A549 (cell line): ENCODE results near the gene ARL8B. TPM values are rescaled to one million over a fixed set of nuclear protein-coding genes. Genes with fewer than 3 reads are reported as not detected.
A peak's percentile ranks its signal among the peaks of the same experiment; 100 is the strongest.

ENCODE experiments used
- ATAC-seq, 2 experiments: fragments of 200-7000 bp in 1 of 2; fragments of >200 bp in 1 of 2; cut with Nextera tagmentation in 1 of 2; cut with Tn5 transposase in 1 of 2; 3 replicates each; pipeline versions ENCODE4 v1.8.0 to v1.9.1; 2018 to 2020; ENCODE audit warnings: mild to moderate bottlenecking in 1 of 2, moderate library complexity in 1 of 2
- CTCF ChIA-PET: fragments of 300-600 bp; sonication (Branson Sonifier 250); formaldehyde crosslinking; extraction: SDS; loops from one replicate; lab custom pipeline; 2021; ENCODE audit warnings: antibody characterized with exemption, inconsistent platforms; lab: Yijun Ruan, JAX
- POLR2A ChIA-PET: fragments of 350-600 bp; formaldehyde crosslinking; extraction: SDS; loops from one replicate; lab custom pipeline; 2021; ENCODE audit warnings: antibody characterized with exemption, inconsistent platforms; lab: Yijun Ruan, JAX
- DNase-seq, 2 experiments: peaks; one replicate each; pipeline versions ENCODE4 v3.0.0 to v3.0.0-alpha.2; 2011 to 2016; ENCODE audit warnings: low read depth in 1 of 2, low spot score in 1 of 2
- FAIRE-seq: peaks from 2 replicates; lab custom pipeline; 2011; peaks lifted over from hg19 to GRCh38; lab: Jason Lieb, UNC
- H3K27ac ChIP-seq, 2 experiments: fragments of >200 bp; sonication (Bioruptor Twin); formaldehyde crosslinking; 3 replicates each; pipeline ENCODE4 v1.5.1; 2016 to 2017
- H3K4me1 ChIP-seq: fragments of >200 bp; sonication (Bioruptor Twin); formaldehyde crosslinking; 3 replicates; pipeline ENCODE4 v1.6.1; 2016
- H3K4me2 ChIP-seq: fragments of >200 bp; sonication (Bioruptor Twin); formaldehyde crosslinking; 3 replicates; pipeline ENCODE4 v1.6.1; 2016
- H3K4me3 ChIP-seq: fragments of >200 bp; sonication (Bioruptor Twin); formaldehyde crosslinking; 3 replicates; pipeline ENCODE4 v1.5.1; 2016
- H3K9me3 ChIP-seq: fragments of >200 bp; sonication (Bioruptor Twin); formaldehyde crosslinking; 3 replicates; pipeline ENCODE4 v1.6.1; 2016
- ATOH8 ChIP-seq: fragments of 250-450 bp; sonication (Bioruptor Pico); IDR thresholded peaks from 2 replicates; pipeline ENCODE4 v1.5.0; 2020; ENCODE audit warnings: low read depth, mild to moderate bottlenecking, moderate library complexity
- BCL3 ChIP-seq: fragments of >200 bp; sonication (Bioruptor Twin); formaldehyde crosslinking; IDR thresholded peaks from 3 replicates; pipeline ENCODE4 v1.6.1; 2016
- CBX2 ChIP-seq: fragments of 200-600 bp; sonication (generic); IDR thresholded peaks from 2 replicates; pipeline ENCODE4 v1.6.1; 2016; ENCODE audit warnings: low read depth, mild to moderate bottlenecking, borderline replicate concordance
- CEBPB ChIP-seq, 2 experiments: fragments of >200 bp in 1 of 2; sonication (Bioruptor Twin) in 1 of 2; formaldehyde crosslinking in 1 of 2; IDR thresholded peaks; 2 replicates each; pipeline ENCODE4 v1.6.1; 2012 to 2016
- E2F6 ChIP-seq: IDR thresholded peaks from 2 replicates; pipeline ENCODE4 v1.6.1; 2012; ENCODE audit warnings: low read depth, borderline replicate concordance
- ELK1 ChIP-seq: fragments of 150-350 bp; IDR thresholded peaks from 2 replicates; pipeline ENCODE4 v1.6.1; 2014; ENCODE audit warnings: low read depth, mild to moderate bottlenecking, low read length
- EP300 ChIP-seq, 2 experiments: fragments of >200 bp; sonication (Bioruptor Twin); formaldehyde crosslinking; IDR thresholded peaks; 2 replicates in 1 of 2; 3 replicates in 1 of 2; pipeline ENCODE4 v1.6.1; 2016 to 2017
- ESRRA ChIP-seq: fragments of 150-350 bp; IDR thresholded peaks from 2 replicates; pipeline ENCODE4 v1.6.1; 2014; ENCODE audit warnings: mild to moderate bottlenecking, low read length, borderline replicate concordance
- HDAC2 ChIP-seq: fragments of 200-600 bp; sonication (generic); IDR thresholded peaks from 2 replicates; pipeline ENCODE4 v1.6.1; 2016
- HEYL ChIP-seq: fragments of 250-450 bp; sonication (Bioruptor Pico); IDR thresholded peaks from 2 replicates; pipeline ENCODE4 v1.8.0; 2021; ENCODE audit warnings: mild to moderate bottlenecking, moderate library complexity
- HOXA7 ChIP-seq: fragments of 250-450 bp; sonication (Bioruptor Pico); IDR thresholded peaks from 2 replicates; pipeline ENCODE4 v1.5.0; 2020; ENCODE audit warnings: mild to moderate bottlenecking, moderate library complexity
- JUN ChIP-seq, 2 experiments: fragments of >200 bp; sonication (Bioruptor Twin); formaldehyde crosslinking; IDR thresholded peaks; 2 replicates in 1 of 2; 3 replicates in 1 of 2; pipeline ENCODE4 v1.6.1; 2016 to 2017
- KDM1A ChIP-seq: fragments of 200-600 bp; sonication (generic); IDR thresholded peaks from 2 replicates; pipeline ENCODE4 v1.6.1; 2016; ENCODE audit warnings: low read depth, mild to moderate bottlenecking
- MAX ChIP-seq: IDR thresholded peaks from 2 replicates; pipeline ENCODE4 v1.6.1; 2012
- MAZ ChIP-seq: fragments of 150-350 bp; IDR thresholded peaks from 2 replicates; pipeline ENCODE4 v1.6.1; 2014; ENCODE audit warnings: antibody characterized with exemption, low read depth, low read length, borderline replicate concordance
- MYC ChIP-seq: IDR thresholded peaks from 2 replicates; pipeline ENCODE4 v1.6.1; 2012; ENCODE audit warnings: mild to moderate bottlenecking, inconsistent platforms, low read length, improper control_type of control experiment, borderline replicate concordance
- NFE2L2 ChIP-seq: fragments of 150-350 bp; conservative IDR thresholded peaks from 2 replicates; pipeline ENCODE4 v1.6.1; 2014; ENCODE audit warnings: low read length
- NR3C1 ChIP-seq: fragments of >200 bp; sonication (Bioruptor Twin); formaldehyde crosslinking; IDR thresholded peaks from 3 replicates; pipeline ENCODE4 v1.6.1; 2017
- PHF8 ChIP-seq: fragments of 200-600 bp; sonication (generic); IDR thresholded peaks from 2 replicates; pipeline ENCODE4 v1.6.1; 2016; ENCODE audit warnings: low read depth, mild to moderate bottlenecking, antibody characterized with exemption, moderate library complexity, borderline replicate concordance
- POLR2A ChIP-seq: IDR thresholded peaks from 2 replicates; pipeline ENCODE4 v1.6.1; 2012; ENCODE audit warnings: mild to moderate bottlenecking, low read length
- POLR2AphosphoS2 ChIP-seq: conservative IDR thresholded peaks from 2 replicates; pipeline ENCODE4 v1.6.1; 2012; ENCODE audit warnings: low read length, improper control_type of control experiment, inconsistent platforms
- RCOR1 ChIP-seq: fragments of 150-350 bp; IDR thresholded peaks from 2 replicates; pipeline ENCODE4 v1.6.1; 2014; ENCODE audit warnings: antibody characterized with exemption, low read length, low read depth
- RFX5 ChIP-seq: fragments of 450-650 bp; IDR thresholded peaks from 2 replicates; pipeline ENCODE4 v1.7.1; 2014; ENCODE audit warnings: antibody characterized with exemption, mild to moderate bottlenecking, moderate library complexity
- RNF2 ChIP-seq: fragments of 200-600 bp; sonication (generic); IDR thresholded peaks from 2 replicates; pipeline ENCODE4 v1.6.1; 2016; ENCODE audit warnings: low read depth, mild to moderate bottlenecking, antibody characterized with exemption, moderate library complexity, borderline replicate concordance
- SMC3 ChIP-seq: fragments of >200 bp; sonication (Bioruptor Twin); formaldehyde crosslinking; IDR thresholded peaks from 3 replicates; pipeline ENCODE4 v1.6.1; 2018; ENCODE audit warnings: inconsistent platforms
- TFCP2L1 ChIP-seq: fragments of 250-450 bp; sonication (Bioruptor Pico); IDR thresholded peaks from 2 replicates; pipeline ENCODE4 v1.5.0; 2021; ENCODE audit warnings: mild to moderate bottlenecking
- ZC3H11A ChIP-seq: fragments of 450-650 bp; IDR thresholded peaks from 2 replicates; pipeline ENCODE4 v1.6.1; 2014; ENCODE audit warnings: antibody characterized with exemption, mild to moderate bottlenecking
- ZFP36 ChIP-seq: fragments of 450-650 bp; IDR thresholded peaks from 2 replicates; pipeline ENCODE4 v1.6.1; 2014; ENCODE audit warnings: borderline replicate concordance; ENCODE audit not compliant: partially characterized antibody
- ZSCAN20 ChIP-seq: fragments of 250-450 bp; sonication (Bioruptor Pico); IDR thresholded peaks from 2 replicates; pipeline ENCODE4 v1.8.0; 2022; ENCODE audit warnings: mild to moderate bottlenecking, moderate library complexity
- WGBS: methylation state at CpG from one replicate; pipeline ENCODE4 v1.1.6; 2017; ENCODE audit errors: missing lambda C conversion rate; 5-methylcytosine and 5-hydroxymethylcytosine counted together
- polyA plus RNA-seq, 4 experiments: library from polyadenylated mRNA; depleted of rRNA in 3 of 4; stranded (reverse); fragments of >200 nt; fragmentation: RNase III in 1 of 4; extraction: RNeasy Plus Mini Kit Qiagen cat#74134 plus additional on column Dnase treatment in 1 of 4; gene quantifications; 2 replicates in 3 of 4; 3 replicates in 1 of 4; pipeline ENCODE4 v1.2.3, GENCODE V29; 2011 to 2017

The ARL8B gene
- polyA plus RNA-seq, 2 of the 4 experiments (the other 2 are of a cell fraction), result 51.2 to 51.7 TPM

GRCh38 chr3:5197022-5197421, 74.9 kb downstream of the ARL8B start:
- DNase-seq, result no peak
- peak overlapping the region; percentile 40 for H3K4me2 ChIP-seq
- no peak for FAIRE-seq
- peaks cover 45% of the 10 kb centered on the region for H3K4me1 ChIP-seq
- no peaks in the 10 kb centered on the region for H3K9me3 ChIP-seq
- no peak for TF ChIP-seq POLR2A
- no peak for TF ChIP-seq MYC
- TF ChIP-seq EP300 (IDR thresholded peaks at IDR 0.05), result no peak
- no peak for TF ChIP-seq HOXA7 (CRISPR knock-in tag)
- no peak for TF ChIP-seq ATOH8
- TF ChIP-seq ZFP36, result no peak
- TF ChIP-seq HEYL, result no peak
- no peak for TF ChIP-seq MAX
- ATAC-seq, result no peak
- WGBS, result 90% methylated on average over 4 of the region's 4 CpGs
- peak overlapping the region; percentile 72 to 86 for H3K27ac ChIP-seq
- H3K4me3 ChIP-seq, result no peak overlapping the region
- ChIA-PET CTCF (interaction anchor here (1.1 to 1.6 kb wide), 3 partner anchors 11 to 477 kb away, joined by 4 read pairs; no protein-coding TSS in a partner anchor), POLR2A (interaction anchor here (0.6 to 1.5 kb wide), 3 partner anchors 9 to 1819 kb away, joined by 3 to 4 read pairs (median 4); no protein-coding TSS in a partner anchor)

GRCh38 chr3:5197470-5198312, 75.6 kb downstream of the ARL8B start:
- peaks cover 44% of the 10 kb centered on the region for H3K4me1 ChIP-seq
- H3K9me3 ChIP-seq, result no peaks in the 10 kb centered on the region
- peak overlapping the region; percentile 72 to 86 for H3K27ac ChIP-seq
- no peak overlapping the region for H3K4me3 ChIP-seq
- ChIA-PET POLR2A (interaction anchor here (1.5 kb wide), 1 partner anchor 9 kb away, joined by 4 read pairs; no protein-coding TSS in a partner anchor), CTCF (interaction anchor here (1.1 to 1.6 kb wide), 3 partner anchors 12 to 477 kb away, joined by 4 read pairs; no protein-coding TSS in a partner anchor)
- TF ChIP-seq RCOR1 (no peak), CEBPB (IDR thresholded peaks at IDR 0.05) (peak; percentile 56 to 60; a peak in 3 of 4 replicates), ELK1 (no peak), BCL3 (no peak)
- WGBS, result 92% methylated on average over 8 of the region's 8 CpGs
- FAIRE-seq, result no peak
- peak overlapping the region; percentile 40 for H3K4me2 ChIP-seq
- ATAC-seq, result no peak
- no peak for DNase-seq

GRCh38 chr3:5198313-5198677, 76.2 kb downstream of the ARL8B start:
- Histone ChIP-seq H3K27ac (peak overlapping the region; percentile 72 to 86), H3K4me3 (no peak overlapping the region), H3K4me1 (peaks cover 44% of the 10 kb centered on the region), H3K4me2 (no peak overlapping the region), H3K9me3 (no peaks in the 10 kb centered on the region)
- TF ChIP-seq PHF8 (no peak), SMC3 (no peak), ESRRA (no peak), HDAC2 (no peak), MAX (no peak), JUN (IDR thresholded peaks at IDR 0.05) (no peak), MAZ (no peak), CBX2 (no peak), HOXA7 (CRISPR knock-in tag) (no peak), ZC3H11A (no peak), TFCP2L1 (CRISPR knock-in tag) (no peak), NFE2L2 (no peak), POLR2AphosphoS2 (no peak), RNF2 (no peak), KDM1A (no peak), E2F6 (no peak), RFX5 (no peak), ZFP36 (no peak), ZSCAN20 (CRISPR knock-in tag) (no peak), NR3C1 (no peak)
- ATAC-seq (no peak), FAIRE-seq (no peak), DNase-seq (no peak)
- ChIA-PET POLR2A (interaction anchor here (0.6 to 1.5 kb wide), 2 partner anchors 10 to 525 kb away, joined by 3 to 4 read pairs; no protein-coding TSS in a partner anchor), CTCF (no interaction called here)
- WGBS, result 86% methylated on average over 4 of the region's 4 CpGs
